Cardiac muscle cell (in vitro differentiated cells and primary cell): ENCODE data around the gene UTRN. TPM values are rescaled to one million over a fixed set of nuclear protein-coding genes. Genes with fewer than 3 reads are reported as not detected.

Experiments
- DNase-seq, 2 donors: peaks; one replicate each; pipeline versions ENCODE4 v3.0.0 to v3.0.0-alpha.2; 2010 to 2017; ENCODE audit warnings: low read depth in 1 of 2, low spot score in 1 of 2
- H3K27ac ChIP-seq: fragments of 200-600 bp; sonication (generic); 2 replicates; pipeline ENCODE4 v1.5.1; 2016
- H3K27me3 ChIP-seq: fragments of 200-600 bp; sonication (generic); 2 replicates; pipeline ENCODE4 v1.6.0; 2016; ENCODE audit warnings: control low read depth
- H3K36me3 ChIP-seq: fragments of 200-600 bp; sonication (generic); 2 replicates; pipeline ENCODE4 v1.5.1; 2016; ENCODE audit warnings: control low read depth
- H3K4me1 ChIP-seq: fragments of 200-600 bp; sonication (generic); 2 replicates; pipeline ENCODE4 v1.8.1; 2017; ENCODE audit warnings: low read depth, mild to moderate bottlenecking, mixed run types
- H3K4me3 ChIP-seq: fragments of 200-600 bp; sonication (generic); 2 replicates; pipeline ENCODE4 v1.5.1; 2016; ENCODE audit warnings: mild to moderate bottlenecking
- H3K9me3 ChIP-seq: fragments of 200-600 bp; sonication (generic); 2 replicates; pipeline ENCODE4 v1.5.1; 2017; ENCODE audit warnings: low read depth, mild to moderate bottlenecking, control low read depth
- polyA plus RNA-seq: library from polyadenylated mRNA; unstranded; fragments of >200 nt; fragmentation: Nextera tagmentation; extraction: Ambion mirVana; gene quantifications from 2 replicates; pipeline ENCODE4 v1.2.1, GENCODE V29; 2016
- total RNA-seq: library from RNA; depleted of rRNA; stranded (reverse); fragments of >200 nt; gene quantifications from 2 replicates; pipeline ENCODE4 v1.2.3, GENCODE V29; 2016
- TF ChIP-seq, protein P1 (sequence below): IDR thresholded peaks from 2 replicates; pipeline ENCODE4 v1.5.1; 2012; ENCODE audit warnings: low read depth, mild to moderate bottlenecking, low read length

Gene UTRN
- total and polyA plus RNA-seq, 2 experiments from 2014 or later: 44.5 to 93.8 TPM

DNA sequence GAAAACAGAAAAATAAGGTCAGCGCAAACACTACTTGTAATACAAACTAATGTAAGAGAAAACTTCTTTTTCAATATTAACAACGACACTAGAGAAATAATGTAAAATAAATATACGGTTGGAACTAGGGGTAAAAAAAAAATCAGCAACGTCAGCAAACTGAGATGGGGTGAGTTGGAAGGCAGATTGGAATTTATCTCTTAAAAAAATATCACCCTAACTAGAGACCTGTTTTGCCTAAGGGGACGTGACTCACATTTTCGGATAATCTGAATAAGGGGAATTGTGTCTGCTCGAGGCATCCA is 705 bp upstream of the UTRN start:
- TF ChIP-seq, protein P1, sequence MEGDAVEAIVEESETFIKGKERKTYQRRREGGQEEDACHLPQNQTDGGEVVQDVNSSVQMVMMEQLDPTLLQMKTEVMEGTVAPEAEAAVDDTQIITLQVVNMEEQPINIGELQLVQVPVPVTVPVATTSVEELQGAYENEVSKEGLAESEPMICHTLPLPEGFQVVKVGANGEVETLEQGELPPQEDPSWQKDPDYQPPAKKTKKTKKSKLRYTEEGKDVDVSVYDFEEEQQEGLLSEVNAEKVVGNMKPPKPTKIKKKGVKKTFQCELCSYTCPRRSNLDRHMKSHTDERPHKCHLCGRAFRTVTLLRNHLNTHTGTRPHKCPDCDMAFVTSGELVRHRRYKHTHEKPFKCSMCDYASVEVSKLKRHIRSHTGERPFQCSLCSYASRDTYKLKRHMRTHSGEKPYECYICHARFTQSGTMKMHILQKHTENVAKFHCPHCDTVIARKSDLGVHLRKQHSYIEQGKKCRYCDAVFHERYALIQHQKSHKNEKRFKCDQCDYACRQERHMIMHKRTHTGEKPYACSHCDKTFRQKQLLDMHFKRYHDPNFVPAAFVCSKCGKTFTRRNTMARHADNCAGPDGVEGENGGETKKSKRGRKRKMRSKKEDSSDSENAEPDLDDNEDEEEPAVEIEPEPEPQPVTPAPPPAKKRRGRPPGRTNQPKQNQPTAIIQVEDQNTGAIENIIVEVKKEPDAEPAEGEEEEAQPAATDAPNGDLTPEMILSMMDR: no peak
- H3K27me3 ChIP-seq: no peaks in the 10 kb centered on the region
- no peaks in the 10 kb centered on the region for H3K36me3 ChIP-seq
- peaks cover 4% of the 10 kb centered on the region for H3K4me1 ChIP-seq
- no peak for DNase-seq
- H3K9me3 ChIP-seq: no peaks in the 10 kb centered on the region
- H3K4me3 ChIP-seq: peak overlapping the region; percentile 54
- H3K27ac ChIP-seq: peak overlapping the region; percentile 87

DNA sequence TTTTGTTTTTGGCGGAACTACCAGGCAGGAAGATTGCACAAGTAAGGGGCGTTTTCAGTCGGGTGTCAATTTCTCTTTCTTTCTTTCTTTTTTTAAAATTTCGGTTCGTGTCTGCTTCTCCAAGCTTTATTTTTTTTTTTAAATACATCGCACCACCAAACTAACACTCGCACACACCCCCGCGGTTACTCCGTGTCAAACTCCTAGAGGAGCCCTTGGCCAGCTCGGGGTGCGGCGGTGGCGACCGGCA is 338 bp downstream of the UTRN start:
- Histone ChIP-seq H3K4me3 (peak overlapping the region; percentile 54), H3K9me3 (no peaks in the 10 kb centered on the region), H3K4me1 (peaks cover 4% of the 10 kb centered on the region), H3K27me3 (no peaks in the 10 kb centered on the region), H3K27ac (peak overlapping the region; percentile 87), H3K36me3 (no peaks in the 10 kb centered on the region)
- no peak for DNase-seq
- TF ChIP-seq, protein P1: no peak

DNA sequence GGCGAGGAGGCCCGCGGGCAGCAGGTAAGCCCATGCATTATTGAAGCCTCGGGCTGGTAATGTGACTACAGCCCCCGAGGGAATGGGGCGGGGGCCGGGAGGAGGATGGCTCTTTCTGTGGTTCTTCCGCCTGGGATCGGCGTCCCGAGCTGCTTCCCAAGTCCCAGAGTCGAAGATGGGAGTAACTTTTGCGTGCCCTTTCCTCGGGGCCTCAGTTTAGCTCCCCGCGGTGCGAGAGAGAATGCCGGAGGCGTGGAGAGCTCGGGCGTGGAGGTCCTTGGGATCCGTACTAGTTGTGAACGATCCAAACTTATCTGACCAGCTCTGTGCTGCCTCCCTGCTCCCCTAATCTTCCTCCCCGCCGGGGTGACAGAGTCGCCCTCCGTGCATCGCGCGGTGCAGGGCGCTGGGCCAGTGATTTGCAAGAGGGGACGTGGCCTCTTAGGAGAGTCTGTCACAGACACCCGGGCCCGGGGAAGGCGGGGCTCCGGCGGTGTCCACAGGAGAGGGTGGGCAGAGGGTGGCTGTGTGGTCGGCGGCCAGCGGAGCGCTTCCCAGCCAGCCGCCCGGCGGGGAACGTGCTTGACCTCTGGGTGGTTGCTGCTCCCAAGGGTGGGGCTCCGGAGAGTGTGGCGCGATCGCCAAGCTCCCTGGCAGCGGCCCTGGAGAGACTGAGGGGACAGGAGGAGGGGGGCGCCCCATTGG is 815 bp downstream of the UTRN start:
- H3K27me3 ChIP-seq: no peaks in the 10 kb centered on the region
- H3K4me3 ChIP-seq: peak overlapping the region; percentile 54
- no peaks in the 10 kb centered on the region for H3K9me3 ChIP-seq
- TF ChIP-seq, protein P1: no peak
- H3K4me1 ChIP-seq: peaks cover 4% of the 10 kb centered on the region
- no peaks in the 10 kb centered on the region for H3K36me3 ChIP-seq
- peak overlapping the region; percentile 87 for H3K27ac ChIP-seq
- DNase-seq: peak; percentile 57 to 83

DNA sequence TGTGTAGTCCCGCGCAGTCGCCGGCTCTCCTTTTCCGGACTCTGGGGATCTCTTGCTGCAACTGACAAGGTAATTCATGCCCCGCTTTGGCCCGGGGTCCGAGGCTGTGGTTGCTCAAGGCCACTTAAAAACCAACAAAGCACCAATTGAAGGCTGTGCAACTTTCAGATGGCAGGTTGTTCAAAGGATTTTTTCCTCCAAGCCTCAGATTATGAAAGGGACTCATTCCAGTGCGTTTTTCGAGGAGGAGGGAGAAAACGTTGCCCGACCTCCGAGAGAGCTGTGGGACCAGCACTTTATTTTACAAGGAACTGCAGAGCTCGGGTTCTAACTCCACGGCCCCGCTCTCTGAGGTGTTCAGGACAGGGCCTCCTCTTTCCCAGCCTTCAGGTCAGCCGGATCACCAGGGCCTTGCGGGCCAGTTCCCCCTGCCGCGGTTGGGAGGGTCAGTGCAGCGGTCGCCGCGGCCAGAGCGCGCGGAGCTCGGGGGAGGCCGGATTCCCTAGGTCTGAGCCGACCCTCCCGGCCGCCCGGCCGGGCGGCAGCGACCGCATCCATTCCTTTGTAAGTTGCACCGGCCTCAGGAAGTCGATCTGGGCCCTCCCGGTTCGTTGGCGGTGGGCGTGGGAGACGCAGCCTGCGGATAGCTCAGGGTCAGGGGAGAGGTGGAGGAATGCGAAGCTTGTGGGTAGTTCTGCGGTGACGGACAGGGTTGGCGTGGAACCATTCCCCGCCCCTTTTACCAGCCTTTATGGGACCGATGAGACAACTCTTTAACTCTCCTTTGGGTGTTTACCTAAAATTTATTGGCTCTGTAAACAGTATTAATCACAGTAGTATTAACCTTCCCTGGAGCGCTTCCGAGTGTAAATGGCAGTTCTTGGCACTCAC is 1.6 kb downstream of the UTRN start:
- H3K27me3 ChIP-seq: no peaks in the 10 kb centered on the region
- TF ChIP-seq, protein P1: no peak
- peaks cover 4% of the 10 kb centered on the region for H3K4me1 ChIP-seq
- DNase-seq: peak; percentile 84 to 94
- H3K27ac ChIP-seq: peak overlapping the region; percentile 87
- H3K4me3 ChIP-seq: peak overlapping the region; percentile 54
- no peaks in the 10 kb centered on the region for H3K9me3 ChIP-seq
- H3K36me3 ChIP-seq: no peaks in the 10 kb centered on the region

DNA sequence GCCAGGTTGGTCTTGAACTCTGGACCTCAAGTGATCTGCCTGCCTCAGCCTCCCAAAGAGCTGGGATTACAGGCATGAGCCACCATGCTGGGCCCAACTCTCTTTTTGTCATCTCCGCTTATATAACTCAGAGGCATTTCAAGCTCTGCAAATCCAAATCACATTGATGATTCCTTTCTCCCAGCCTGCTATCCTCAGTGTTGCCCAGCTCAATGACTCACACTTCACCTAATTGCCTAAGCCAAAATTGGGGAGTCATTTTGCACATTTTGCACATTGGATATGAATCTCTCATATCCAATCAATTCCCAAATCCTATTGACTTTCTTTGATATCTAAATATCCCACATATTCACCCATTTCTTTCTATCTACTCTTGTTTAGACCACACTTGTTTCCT is 3.9 kb downstream of the UTRN start:
- Histone ChIP-seq H3K36me3 (peaks cover 5% of the 10 kb centered on the region), H3K27ac (no peak overlapping the region), H3K27me3 (no peaks in the 10 kb centered on the region), H3K9me3 (no peaks in the 10 kb centered on the region), H3K4me1 (peaks cover under 1% of the 10 kb centered on the region), H3K4me3 (no peak overlapping the region)
- TF ChIP-seq, protein P1: no peak
- DNase-seq: no peak
